GM19463 (cell line): ENCODE measurements around the gene SETD1A.
"Not testable (repeated sequence)": the region's sequence is repeated elsewhere in the genome, so short reads cannot be mapped to it uniquely, and the experiment has no call there.

Source experiments
- ATAC-seq: cut with Tn5 transposase; IDR thresholded peaks from one replicate; pipeline ENCODE4 v1.9.1; 2021; ENCODE audit warnings: mild to moderate bottlenecking, moderate library complexity; ENCODE audit not compliant: unreplicated experiment

Gene SETD1A

DNA sequence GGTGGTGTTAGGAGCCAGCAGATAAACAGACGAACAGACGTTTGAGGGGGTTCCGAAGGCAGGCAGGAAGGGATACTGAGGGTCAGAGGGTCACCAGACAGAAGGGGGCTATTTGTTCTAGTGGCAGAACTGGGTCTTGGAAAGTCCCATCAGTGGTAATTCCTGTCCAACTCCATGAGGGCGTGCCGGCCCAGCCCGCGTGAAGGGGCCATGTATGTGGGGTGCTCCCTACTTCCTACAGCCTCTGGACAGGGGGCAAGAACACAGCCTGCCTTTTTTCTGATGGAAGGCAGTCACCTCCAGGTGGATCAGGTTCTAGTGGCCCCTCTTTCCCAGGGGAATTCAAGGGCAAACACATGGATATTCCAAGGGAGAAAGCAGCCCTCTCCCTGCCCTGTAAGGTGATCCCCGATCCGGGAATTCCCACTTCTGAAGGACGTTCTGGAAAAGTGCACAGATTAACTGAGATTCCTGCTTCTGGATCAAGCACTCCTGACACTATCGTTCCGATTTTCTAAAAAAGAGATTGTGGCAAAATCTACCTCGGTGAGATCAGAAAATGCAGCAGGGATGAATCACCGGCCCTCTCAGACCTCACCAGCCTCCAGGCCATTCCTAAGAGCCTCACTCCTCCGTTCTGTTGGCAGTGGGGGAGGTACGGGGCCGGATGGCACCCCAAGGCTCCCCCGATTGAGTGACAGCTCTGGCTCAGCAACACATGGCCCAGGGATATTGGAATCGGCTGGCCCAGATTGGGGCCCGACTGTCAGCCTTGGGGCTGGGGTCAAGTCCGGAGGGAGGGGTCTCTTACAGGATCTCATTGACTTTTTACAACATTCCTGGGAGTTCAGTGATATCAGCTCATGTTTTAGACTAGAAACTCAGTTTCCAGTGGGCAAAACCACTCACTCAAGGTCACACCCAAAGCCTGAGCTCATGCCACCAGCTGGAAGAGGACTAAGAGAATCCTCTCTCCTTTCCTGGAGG is 40.5 kb downstream of the SETD1A start:
- ATAC-seq, result no peak

DNA sequence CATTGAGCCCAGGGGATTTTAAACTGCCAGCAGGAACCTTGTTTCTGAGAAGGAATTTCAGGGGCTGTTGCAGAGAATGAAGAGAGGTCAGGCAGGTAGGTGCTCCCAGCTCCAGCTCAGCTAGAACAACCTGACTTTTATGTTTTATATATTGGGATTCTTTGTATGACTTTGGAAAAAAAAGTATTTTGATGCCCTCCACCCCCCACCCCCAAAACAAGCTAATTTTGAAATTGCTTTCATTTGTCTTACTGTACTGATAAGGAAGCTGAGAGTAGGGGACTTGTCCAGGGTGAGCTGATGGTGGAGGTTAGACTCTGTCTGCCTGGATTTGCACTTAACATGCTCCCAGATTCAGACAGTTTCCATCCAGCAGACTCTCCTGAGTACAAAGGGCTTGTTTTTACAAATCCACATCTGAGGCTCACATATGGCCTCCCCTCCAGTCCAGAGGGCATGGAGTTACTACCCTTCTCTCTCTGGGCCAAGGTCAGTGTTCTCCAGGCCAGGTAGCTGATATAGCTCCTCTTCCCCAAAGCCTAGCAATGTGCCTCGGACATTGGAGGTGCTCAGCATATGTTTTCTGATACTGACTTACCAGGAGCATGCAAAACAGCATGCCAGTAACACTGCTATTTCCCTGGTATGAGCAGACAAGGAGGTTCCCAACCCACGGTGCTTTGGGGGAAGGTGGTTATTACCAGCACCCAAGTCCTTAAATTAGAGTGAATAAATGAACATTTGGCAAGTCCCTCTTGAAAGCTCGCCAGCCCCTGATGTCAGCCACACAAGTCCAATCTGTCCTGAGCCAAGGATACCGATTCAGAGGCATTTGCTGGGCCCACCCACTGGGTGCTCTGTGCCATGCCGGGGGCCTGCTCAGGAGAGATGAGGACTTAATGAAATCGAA is 41.6 kb downstream of the SETD1A start:
- no peak for ATAC-seq

DNA sequence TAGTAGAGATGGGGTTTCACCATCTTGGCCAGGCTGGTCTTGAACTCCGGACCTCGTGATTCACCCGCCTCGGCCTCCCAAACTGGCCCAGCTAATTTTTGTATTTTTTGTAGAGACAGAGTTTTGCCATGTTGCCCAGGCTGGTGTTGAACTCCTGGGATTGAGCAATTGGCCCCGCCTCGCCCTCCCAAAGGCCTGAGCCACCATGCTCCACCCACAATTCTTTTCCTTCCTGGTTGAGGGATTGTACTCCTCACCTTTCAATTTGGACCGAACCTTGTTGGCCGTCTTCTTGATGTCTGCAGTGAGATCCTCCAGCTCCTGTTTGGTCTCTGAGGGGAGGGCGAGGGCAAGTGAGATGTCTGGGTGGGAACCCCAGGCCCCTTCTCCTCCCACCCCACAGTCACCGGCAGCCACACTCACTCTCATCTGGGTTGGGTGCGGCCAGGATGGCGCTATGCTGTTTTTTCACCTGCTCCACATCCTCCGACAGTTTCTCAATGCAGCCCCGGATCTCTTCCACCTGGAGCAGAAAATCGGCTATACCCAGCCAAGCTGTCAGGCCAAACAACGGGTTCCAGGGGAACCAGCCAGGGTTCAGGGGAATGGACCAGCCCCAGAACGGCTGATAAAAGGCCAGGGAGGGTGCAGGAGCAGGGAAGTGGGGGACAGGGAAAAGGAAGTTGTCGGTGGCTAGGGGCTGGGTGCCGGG is 43.3 kb downstream of the SETD1A start:
- no peak for ATAC-seq

DNA sequence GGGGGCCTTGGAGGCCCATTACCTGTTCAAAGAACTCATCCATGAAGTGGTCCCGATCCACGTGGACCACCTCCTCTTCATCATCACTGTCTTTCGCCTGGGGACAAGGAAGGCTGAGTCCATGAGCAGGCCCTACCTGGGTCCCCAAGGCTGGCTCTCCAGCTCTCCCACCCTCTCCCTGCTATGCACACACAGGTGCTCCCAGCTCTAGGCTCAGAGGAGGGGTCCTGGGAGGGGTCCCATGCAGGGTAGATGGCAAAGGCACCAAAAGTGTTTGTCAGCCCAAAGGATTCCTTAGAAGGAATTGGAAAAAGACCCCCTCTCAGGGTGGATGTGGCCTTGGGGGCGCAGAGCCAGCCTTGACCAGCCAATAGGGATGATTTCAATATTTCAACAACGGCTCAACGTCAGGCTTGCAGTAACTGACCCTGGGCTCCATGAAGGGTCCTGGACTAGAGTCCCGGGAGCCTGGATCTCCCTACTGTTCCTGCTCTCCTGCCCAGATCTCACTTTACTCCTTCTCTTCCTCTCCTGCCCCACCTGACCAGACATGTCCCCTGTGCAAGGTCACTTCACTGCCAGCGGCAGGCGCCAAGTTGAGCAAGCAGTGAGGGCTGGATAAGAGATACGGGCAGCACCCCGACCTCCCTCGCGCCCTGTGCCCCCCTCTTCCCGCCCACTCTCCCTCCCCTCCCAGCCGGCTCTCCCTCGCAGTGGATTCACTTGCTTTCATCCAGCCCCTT is 44.1 kb downstream of the SETD1A start:
- ATAC-seq, result no peak

DNA sequence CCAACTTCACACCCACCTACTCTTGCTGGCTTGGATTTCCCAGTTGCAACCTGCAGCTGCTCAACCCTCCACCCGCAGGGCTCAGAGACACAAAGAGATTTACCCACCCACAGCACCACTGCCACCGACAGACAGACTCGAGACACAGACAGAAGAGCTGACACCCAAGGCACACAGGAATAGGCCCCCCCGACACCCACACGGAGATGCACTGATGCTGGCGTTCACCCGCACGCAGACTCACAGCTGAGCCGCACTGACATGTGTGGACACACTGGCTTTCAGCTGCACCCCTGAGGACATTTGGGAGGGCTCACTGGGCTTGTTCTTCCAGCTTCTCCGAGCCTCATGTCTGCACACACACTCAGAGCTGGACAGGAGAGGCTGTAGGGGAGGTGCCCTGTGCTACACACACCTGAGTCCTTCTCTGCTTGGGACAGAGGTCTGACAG is 44.7 kb downstream of the SETD1A start:
- ATAC-seq, result no peak

DNA sequence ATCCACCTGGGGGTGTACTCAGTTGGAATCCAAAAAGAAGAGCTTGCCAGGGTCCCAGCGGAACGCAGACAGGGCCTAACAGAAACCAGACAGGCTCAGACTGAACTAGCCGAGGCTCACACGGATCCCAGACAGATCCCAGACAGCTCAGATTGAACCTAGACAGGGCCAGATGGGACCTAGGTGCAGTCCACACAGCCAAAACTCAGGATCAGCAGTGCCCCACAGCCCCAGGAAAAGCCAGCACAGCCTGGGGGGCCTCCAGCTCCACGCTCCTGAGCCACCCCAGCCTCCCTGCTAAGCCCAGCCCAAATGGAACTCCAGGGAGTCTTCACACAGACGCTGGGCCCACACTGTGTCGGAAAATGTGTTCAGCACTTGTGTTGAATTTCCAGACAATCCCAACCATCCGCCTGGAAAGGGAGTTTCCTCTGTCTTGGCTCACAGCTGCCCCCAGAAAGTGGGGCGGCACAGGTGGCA is 45.3 kb downstream of the SETD1A start:
- ATAC-seq, result no peak

DNA sequence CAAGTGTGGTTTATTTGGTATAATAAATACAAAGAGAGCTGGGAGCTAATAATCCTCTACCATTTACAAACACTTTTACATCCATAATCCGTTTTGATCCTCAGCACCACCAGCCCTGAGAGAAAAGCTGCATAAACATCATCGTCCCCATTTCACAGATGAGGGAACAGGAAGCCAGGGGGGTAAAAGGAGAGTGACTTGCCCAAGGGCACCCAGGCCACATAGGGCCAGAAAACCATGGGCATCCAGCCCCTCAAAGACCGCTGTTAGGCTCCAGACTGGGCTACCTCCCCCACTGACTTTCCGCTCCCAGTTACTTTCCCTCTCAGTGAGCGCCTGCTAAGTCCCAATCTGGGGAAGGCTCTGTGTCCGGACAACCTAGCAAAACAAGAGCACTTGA is 46.2 kb downstream of the SETD1A start:
- no peak for ATAC-seq

DNA sequence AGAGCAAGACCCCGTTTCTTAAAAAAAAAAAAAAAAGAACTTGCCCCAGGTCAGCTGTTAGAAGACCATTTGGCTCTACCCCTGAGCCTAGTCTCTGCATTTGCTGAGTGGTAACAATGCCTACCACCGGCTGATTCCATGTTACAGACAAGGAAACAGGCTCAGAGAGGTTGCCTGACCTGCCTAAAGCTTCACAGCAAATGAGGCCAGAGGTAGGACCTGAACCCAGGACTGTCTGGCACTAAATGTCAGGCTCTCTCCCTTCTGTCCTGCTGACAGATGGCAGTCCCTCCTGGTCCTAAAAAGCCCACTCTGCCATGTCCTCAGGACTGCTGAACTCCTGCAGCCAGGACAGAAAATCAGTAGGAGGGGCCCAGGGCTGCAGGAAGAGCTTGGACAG is 47.1 kb downstream of the SETD1A start:
- ATAC-seq, result no peak

DNA sequence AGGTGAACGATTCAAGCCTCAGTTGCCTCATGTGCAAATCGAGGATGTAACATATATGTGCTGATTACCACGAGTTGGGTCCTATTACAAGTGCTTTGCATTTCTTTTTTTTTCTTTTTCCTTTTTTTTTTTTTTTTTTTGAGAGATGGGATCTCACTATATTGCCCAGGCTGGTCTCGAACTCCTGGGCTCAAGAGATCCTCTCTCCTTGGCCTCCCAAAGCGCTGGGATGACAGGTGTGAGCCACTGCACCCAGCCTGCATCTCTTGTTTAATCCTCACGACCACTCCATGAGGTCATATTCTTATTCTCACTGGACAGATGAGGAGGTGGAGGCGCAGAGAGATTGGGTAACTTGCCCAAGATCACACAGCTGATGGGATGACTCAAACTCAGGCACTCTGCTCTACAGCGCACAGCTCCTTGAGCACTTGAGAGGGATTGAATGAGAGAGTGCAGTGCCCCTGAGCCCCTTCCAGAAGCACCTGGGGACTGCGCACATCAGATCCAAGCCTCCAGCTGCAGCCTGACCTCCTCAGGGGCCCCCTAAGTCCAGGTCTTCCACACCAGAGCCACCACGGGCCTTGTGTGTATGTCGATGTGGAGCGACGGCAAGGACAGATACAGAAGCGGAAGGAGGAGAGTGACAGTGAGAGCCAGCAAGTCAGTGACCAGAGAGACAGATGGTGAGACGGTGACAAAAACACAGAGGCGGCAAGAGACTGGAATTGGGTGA is 48.0 kb downstream of the SETD1A start:
- ATAC-seq, result no peak

DNA sequence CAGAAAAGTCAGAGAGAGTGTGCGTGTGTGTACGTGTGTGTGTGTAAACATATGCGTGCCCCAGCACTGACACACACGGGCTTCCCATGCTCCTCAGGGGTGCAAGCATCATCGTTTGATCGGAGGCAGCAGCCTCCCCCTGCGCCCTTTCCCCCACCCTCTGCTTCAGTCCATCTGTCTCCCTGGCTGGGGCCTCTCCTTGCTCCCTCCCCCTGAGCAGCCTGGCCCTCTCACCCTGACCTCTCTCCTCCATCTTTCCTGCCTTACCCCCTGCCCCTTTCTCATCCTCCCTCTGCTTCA is 48.5 kb downstream of the SETD1A start:
- no peak for ATAC-seq

DNA sequence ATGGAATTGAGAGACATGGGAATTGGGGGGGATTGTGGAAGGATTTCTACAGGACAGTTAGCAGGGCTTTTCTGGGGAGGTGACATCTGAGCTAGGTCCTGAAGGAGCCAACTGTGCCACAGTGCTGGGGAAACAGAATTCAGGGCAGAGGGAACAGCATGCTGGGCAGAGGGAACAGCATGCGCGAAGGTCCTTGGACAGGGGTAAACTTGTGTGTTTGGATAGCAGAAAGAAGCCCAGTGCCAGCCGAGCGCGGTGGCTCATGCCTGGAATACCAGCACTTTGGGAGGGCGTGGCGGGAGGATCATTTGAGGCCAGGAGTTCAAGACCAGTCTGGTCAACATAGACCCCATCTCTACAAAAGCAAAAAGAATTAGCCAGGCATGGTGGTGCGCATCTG is 49.0 kb downstream of the SETD1A start:
- ATAC-seq, result no peak

DNA sequence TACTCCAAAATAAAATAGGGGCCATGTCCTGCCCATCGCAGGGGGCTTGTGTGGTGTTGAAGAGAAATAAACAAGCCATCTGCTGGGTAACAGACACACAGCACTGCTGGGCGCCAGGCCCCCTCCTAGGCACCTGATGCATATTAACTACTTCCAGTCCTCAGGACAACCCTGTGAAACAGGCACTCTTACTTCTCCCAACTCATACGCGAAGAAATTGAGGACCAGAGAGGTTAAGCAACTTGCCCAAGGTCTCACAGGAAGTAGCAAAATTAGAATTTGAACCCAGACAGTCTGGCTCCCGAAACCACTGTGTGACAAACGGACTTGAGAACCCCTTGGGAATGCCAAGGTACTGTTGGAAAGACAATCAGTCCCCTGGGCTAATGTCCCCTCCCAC is 50.1 kb downstream of the SETD1A start:
- no peak for ATAC-seq

DNA sequence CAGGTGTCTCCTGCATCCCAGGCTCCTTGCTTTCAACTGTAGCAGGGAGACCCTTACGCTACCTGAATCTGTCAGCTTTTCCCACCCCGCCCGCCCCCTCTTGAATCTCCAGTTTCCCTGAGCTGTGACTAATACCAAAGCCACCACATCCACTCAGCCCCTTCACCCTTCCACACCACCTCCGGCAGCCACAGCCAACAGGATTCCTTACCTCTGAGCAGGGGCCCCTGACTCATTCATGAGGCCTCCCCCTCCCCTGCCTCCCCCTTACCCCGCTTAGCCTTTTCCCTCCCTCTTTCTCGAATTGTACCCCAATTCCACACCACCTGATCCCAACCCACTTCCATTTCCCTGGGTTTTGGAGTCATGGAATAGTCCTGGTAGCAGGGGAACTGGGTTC is 50.6 kb downstream of the SETD1A start:
- ATAC-seq, result no peak

DNA sequence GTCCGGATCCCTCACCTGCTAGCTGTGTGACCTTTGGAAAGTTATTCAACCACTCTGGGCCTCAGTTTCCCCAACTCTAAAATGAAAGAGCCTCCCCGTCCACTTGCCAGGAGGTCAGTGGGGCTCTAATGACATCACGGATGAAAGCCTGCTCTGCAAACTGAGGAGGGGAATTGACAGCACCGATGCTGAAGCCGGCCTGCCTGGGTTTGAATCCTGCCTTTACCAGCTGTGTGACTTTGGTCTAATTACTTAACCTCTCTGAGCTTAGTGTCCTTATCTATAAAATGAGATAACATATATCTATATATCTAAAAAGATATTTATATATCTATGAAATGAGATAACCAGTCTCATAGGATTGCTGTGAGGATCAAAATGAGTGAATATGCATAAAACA is 51.0 kb downstream of the SETD1A start:
- ATAC-seq, result no peak

DNA sequence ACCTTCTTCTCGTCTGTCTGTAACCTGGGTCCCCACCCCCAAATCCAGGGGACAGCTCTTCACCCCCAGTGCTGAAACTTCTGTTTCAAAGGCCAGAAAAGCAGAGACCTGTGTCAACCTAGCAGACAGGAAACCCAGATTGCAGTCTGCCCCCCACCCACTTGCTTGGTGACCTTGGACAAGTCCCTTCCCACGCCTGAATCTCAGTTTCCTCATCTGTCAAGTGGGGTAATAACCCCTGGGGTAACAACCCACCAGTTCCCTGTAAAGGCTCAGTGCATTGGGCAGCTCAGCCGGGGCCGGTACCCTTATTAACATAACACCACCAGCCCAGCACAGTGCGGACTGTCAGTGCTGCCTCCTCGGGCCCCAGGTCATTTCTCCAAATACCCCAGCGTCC is 51.6 kb downstream of the SETD1A start:
- ATAC-seq, result no peak

DNA sequence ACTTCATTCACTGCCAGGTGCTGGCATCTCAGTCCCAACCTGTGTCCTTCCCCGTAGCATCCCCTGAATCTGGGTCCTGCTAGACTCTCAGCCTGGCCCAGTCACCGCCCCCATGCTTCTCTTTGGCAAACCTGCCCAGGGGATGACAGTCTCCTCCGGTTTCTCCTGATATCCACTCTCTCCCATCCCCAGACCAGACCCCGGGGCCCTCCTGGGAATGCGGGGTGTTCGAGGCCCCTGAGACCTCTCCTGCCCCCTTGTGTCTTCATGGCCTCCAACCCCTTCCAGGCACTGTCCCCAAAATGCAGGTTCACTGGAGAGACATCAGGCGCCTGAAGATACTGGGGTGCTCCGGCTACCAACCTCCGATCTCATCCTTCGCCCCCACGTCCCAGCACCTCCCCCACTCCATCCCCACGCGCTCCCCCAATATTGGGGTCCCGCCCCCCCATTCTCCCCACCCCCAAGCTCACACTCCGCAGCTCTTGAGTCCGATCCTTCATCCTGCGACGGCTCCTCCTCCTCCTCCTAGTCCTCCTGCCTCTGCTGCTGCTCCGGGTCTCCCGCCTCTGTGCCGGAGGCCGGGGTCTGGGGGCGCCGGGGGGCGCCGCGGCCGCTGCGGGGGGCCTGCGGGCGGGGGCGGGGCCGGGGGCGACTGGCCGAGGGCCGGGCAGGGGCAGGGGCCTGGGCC is 52.5 kb downstream of the SETD1A start:
- ATAC-seq, result no peak

DNA sequence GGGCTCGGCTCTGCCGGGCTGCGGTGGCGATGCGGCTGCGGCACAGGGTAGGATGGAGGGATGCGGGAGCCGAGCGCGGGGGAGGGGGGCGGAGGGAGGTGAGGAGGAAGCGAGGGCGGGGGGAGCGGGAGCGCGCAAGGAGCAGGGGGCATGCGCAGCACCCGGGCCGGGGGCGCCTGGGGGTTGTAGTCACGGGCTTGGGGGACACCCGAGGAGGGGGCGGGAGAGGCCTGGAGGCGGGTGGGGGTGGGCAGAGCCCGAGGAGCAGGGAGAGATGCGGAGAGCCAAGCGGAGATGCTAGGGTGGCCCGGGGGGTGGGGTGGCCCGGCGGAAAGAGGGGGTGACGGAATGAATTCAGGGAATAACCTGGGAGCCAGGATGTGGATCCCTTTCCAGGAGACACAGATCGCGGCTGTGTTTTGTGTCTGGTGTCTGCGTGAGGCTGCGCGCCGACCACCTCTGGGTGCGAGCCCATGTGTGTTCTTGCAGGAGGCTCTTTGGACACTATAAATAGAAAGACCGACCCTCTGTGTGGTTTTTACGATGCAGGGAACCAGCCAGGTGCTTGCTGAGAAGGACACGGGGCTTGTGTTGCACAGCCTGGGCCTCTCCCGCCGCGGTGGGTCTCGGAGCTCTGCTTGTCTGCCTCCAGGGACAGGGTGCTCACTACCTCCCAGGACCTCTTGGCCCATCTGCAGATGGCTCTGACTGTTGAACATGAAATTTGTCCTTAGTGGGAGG is 53.2 kb downstream of the SETD1A start, which contains the start of gene STX1B:
STX1B (minus strand) TSS at position 54 of the 741 bp plus-strand sequence. CDS start 242 bp downstream, outside the sequence.
- no peak for ATAC-seq

DNA sequence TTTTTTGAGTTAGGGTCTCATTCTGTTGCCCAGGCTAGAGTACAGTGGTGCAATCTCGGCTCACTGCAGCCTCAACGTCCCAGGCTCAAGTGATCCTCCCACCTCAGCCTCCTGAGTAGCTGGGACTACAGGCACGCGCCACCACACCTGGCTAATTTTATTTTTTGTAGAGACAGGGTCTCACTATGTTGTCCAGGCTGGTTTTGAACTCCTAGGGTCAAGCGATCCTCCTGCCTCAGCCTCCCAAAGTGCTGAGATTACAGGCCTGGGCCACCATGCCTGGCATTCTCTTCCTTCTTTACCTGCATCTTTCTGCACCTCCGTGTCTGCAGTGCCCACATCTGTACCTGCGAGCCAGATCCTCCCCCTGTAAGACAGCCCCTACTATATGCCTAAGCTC is 54.3 kb downstream of the SETD1A start:
- not testable (repeated sequence) for ATAC-seq
